Superior temporal gyrus (tissue), 1 donor: ENCODE results near the gene CADPS.
"Not testable (repeated sequence)": the region's sequence is repeated elsewhere in the genome, so short reads cannot be mapped to it uniquely, and the experiment has no call there.

Source experiments
- DNase-seq: peaks from one replicate; pipeline ENCODE4 v3.0.0-alpha.2; 2016; ENCODE audit errors: extremely low spot score

Gene CADPS

GRCh38 chr3:62600033-62600432 is 275.2 kb downstream of the CADPS start:
- no peak for DNase-seq

- no peak for DNase-seq
Observed at GRCh38 chr3:62597491-62597890, 277.7 kb downstream of the CADPS start.

- DNase-seq: no peak
Observed at GRCh38 chr3:62592408-62592807, 282.8 kb downstream of the CADPS start.

- DNase-seq: no peak
Observed at GRCh38 chr3:62589078-62589477, 286.1 kb downstream of the CADPS start.

GRCh38 chr3:62587579-62588031 is 287.6 kb downstream of the CADPS start:
- no peak for DNase-seq

GRCh38 chr3:62587169-62587568 is 288.0 kb downstream of the CADPS start:
- DNase-seq: no peak

GRCh38 chr3:62586356-62586755 is 288.9 kb downstream of the CADPS start:
- DNase-seq: no peak

GRCh38 chr3:62585861-62586260 is 289.4 kb downstream of the CADPS start:
- peak; percentile 23 for DNase-seq

GRCh38 chr3:62584636-62585035 is 290.6 kb downstream of the CADPS start:
- DNase-seq: no peak

- DNase-seq: no peak
Observed at GRCh38 chr3:62582495-62583172, 292.6 kb downstream of the CADPS start.

GRCh38 chr3:62580485-62580884 is 294.7 kb downstream of the CADPS start:
- DNase-seq: not testable (repeated sequence)

- DNase-seq: no peak
Observed at GRCh38 chr3:62577153-62577552, 298.1 kb downstream of the CADPS start.

GRCh38 chr3:62574266-62574898 is 300.8 kb downstream of the CADPS start:
- DNase-seq: no peak

GRCh38 chr3:62571916-62572315 is 303.3 kb downstream of the CADPS start:
- no peak for DNase-seq

GRCh38 chr3:62570888-62571287 is 304.3 kb downstream of the CADPS start:
- DNase-seq: no peak

- DNase-seq: no peak
Observed at GRCh38 chr3:62569609-62570008, 305.6 kb downstream of the CADPS start.

GRCh38 chr3:62567097-62568021 is 307.9 kb downstream of the CADPS start:
- peak; percentile 35 for DNase-seq

- no peak for DNase-seq
Observed at GRCh38 chr3:62566022-62566557, 309.1 kb downstream of the CADPS start.

- no peak for DNase-seq
Observed at GRCh38 chr3:62562596-62562995, 312.6 kb downstream of the CADPS start.

- DNase-seq: peak; percentile 26
Observed at GRCh38 chr3:62562017-62562416, 313.2 kb downstream of the CADPS start.

- peak; percentile 56 for DNase-seq
Observed at GRCh38 chr3:62559831-62560445, 315.3 kb downstream of the CADPS start.
